Common myeloid progenitor, CD34-positive (primary cell): ENCODE measurements around the gene HOMER2.

Experiments
- CTCF ChIA-PET: fragments of 350-600 bp; sonication (Branson Sonifier 250); formaldehyde crosslinking; loops from one replicate; lab custom pipeline; 2021; ENCODE audit warnings: antibody characterized with exemption; lab: Charles Lee
- POLR2A ChIA-PET: fragments of 350-600 bp; sonication (Branson Sonifier 250); formaldehyde crosslinking; loops from one replicate; lab custom pipeline; 2021; ENCODE audit warnings: antibody characterized with exemption; lab: Charles Lee
- DNase-seq, 3 donors: peaks; one replicate each; pipeline versions ENCODE4 v3.0.0 to v3.0.0-alpha.2; 2013
- H3K27ac ChIP-seq, 2 experiments: 1 replicate in 1 of 2; 2 replicates in 1 of 2; pipeline ENCODE4 v1.7.0; 2013; ENCODE audit warnings: inconsistent platforms in 2 of 2, low read length in 2 of 2, mild to moderate bottlenecking in 2 of 2, low read depth in 1 of 2, moderate library complexity in 1 of 2; ENCODE audit not compliant: severe bottlenecking in 2 of 2, insufficient read depth in 1 of 2, poor library complexity in 1 of 2
- H3K27me3 ChIP-seq, 5 experiments: replicated peaks in 2 of 5; 1 replicate in 3 of 5; 2 replicates in 2 of 5; pipeline versions ENCODE4 v1.6.1 to v1.7.0; 2013; ENCODE audit warnings: low read length in 4 of 5, mild to moderate bottlenecking in 2 of 5, moderate library complexity in 2 of 5, inconsistent platforms in 1 of 5; ENCODE audit not compliant: insufficient read depth in 5 of 5, control insufficient read depth in 4 of 5
- H3K36me3 ChIP-seq, 4 experiments: 1 replicate in 2 of 4; 2 replicates in 2 of 4; pipeline versions ENCODE4 v1.6.1 to v1.7.0; 2013; ENCODE audit warnings: low read length in 3 of 4, control low read depth in 1 of 4, mild to moderate bottlenecking in 1 of 4; ENCODE audit not compliant: control insufficient read depth in 4 of 4, insufficient read depth in 4 of 4
- H3K4me1 ChIP-seq, 4 experiments: 1 replicate in 3 of 4; 2 replicates in 1 of 4; pipeline versions ENCODE4 v1.6.1 to v1.7.1; 2013; ENCODE audit warnings: low read length in 3 of 4, mild to moderate bottlenecking in 3 of 4, control low read depth in 1 of 4, inconsistent platforms in 1 of 4, moderate library complexity in 1 of 4; ENCODE audit not compliant: control insufficient read depth in 4 of 4, insufficient read depth in 4 of 4; ENCODE audit errors: control extremely low read depth in 1 of 4
- H3K4me3 ChIP-seq, 7 experiments: 1 replicate in 4 of 7; 2 replicates in 3 of 7; pipeline versions ENCODE4 v1.5.1 to v1.7.0; 2013; ENCODE audit warnings: mild to moderate bottlenecking in 7 of 7, low read length in 6 of 7, moderate library complexity in 6 of 7, inconsistent platforms in 2 of 7, low read depth in 2 of 7, control low read depth in 1 of 7; ENCODE audit not compliant: insufficient read depth in 4 of 7, control insufficient read depth in 1 of 7; ENCODE audit errors: extremely low read depth in 1 of 7
- H3K9me3 ChIP-seq, 5 experiments: 1 replicate in 4 of 5; 2 replicates in 1 of 5; pipeline versions ENCODE4 v1.6.1 to v1.7.1; 2013; ENCODE audit warnings: low read length in 4 of 5, mild to moderate bottlenecking in 2 of 5, inconsistent platforms in 1 of 5, low read depth in 1 of 5, moderate library complexity in 1 of 5; ENCODE audit not compliant: control insufficient read depth in 4 of 5, insufficient read depth in 2 of 5; ENCODE audit errors: control extremely low read depth in 1 of 5
- WGBS: methylation state at CpG from one replicate; pipeline ENCODE4 v1.1.5; 2013; ENCODE audit not compliant: insufficient coverage; 5-methylcytosine and 5-hydroxymethylcytosine counted together

Gene HOMER2

DNA sequence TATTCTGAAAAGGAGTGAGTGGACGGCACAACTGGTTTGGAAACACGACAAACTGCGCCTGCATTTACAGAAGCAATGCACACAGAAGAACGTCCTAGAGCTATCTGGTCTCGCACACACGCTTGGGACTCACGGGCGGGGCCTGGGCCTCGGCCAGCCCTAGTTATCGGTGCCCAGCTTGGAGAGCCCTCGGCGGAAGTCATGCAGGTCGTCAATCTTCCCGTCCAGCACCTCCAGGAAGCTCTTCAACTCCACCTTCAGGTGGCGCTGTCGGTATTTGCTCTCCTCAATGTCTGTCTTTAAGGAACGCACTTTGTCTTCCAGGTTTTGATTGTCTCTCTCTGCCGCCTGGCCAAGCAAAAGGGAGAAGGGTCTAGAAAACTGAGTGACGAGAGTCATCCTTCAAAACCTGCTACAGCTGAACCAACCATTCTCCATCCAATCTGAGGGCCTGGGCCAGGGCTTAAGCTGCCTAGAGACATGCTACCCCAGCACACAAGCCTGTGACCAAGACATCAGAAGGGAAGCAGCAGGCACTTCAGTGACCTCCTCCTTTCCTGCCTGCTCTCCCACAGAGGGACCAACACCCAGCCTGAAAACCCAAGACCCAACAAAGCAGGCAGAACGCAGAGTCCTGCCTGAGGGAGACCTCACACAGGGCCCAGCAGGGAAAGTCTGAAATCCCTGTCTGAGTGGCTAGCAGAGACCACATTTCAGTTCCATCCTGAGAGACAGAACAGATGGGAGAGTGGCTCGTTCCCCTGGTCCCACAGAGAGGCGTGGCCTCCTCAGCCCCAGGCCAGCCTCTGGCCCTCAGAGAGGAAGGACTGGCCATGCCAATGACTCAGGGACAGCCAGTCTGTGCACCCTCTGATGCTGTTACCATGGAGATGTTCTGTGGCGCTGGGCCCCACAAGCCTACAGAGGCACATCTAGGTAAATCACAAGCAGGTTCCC lies 102.7 kb downstream of the HOMER2 start:
- peaks cover 0 to 2% (median 0%) of the 10 kb centered on the region in 4 experiments for H3K36me3 ChIP-seq
- peak overlapping the region in 3 of 7 experiments; percentile 12 to 61 (median 37) for H3K4me3 ChIP-seq
- WGBS, result 12% methylated on average over 22 of the region's 23 CpGs
- ChIA-PET POLR2A (interaction anchor here (0.6 to 1.4 kb wide), 6 partner anchors 17 to 150 kb away, joined by 3 to 5 read pairs (median 4); no protein-coding TSS in a partner anchor), CTCF (interaction anchor here (0.7 to 5.9 kb wide), 20 partner anchors 8 to 157 kb away, joined by 3 to 71 read pairs (median 4); partner anchors contain the start of genes RAMAC and WHAMM)
- no peaks in the 10 kb centered on the region for H3K27me3 ChIP-seq
- H3K4me1 ChIP-seq, result peaks cover 8 to 49% (median 38%) of the 10 kb centered on the region in 4 experiments
- DNase-seq, result peak; percentile 95 to 98 (median 98)
- H3K9me3 ChIP-seq, result no peaks in the 10 kb centered on the region
- H3K27ac ChIP-seq, result peak overlapping the region in 1 of 2 experiments; percentile 37

DNA sequence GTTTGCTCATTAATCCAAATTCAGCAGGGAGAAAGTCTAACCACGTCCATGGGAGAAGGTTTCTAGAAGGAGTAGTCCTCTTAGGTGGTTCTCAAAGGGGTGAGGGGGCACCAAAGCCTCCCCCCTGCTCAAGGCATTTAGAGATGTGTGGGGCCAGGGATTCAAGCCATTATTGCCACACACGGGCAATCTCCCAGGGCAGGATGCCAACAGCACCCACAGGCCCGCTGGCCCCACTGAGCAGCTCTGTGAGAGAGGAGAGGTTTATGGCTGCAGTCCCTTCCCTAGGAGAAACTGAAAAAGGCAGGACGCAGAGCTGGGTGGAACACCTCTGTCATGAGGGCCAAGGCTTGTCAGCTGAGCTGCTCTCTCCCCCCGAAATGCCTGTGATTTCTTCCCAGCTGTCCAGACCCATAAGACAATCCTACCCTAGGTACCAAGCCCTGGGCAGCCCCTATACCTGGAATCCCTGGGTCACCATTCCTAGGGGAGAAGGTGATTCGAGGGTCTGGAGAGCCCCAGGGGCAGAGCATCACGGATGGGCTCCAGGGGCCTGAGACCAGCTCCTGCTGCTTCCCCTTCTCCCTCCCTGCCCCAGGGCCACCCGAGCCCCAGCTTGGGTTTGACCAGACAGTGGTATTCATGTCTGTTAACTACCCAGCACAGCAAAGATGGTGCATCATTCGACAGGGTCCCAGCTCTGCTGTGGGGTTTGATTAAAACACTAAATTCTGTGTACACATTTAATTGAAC lies 104.1 kb downstream of the HOMER2 start:
- POLR2A ChIA-PET, result no interaction called here
- 93% methylated on average over 7 of the region's 9 CpGs for WGBS

DNA sequence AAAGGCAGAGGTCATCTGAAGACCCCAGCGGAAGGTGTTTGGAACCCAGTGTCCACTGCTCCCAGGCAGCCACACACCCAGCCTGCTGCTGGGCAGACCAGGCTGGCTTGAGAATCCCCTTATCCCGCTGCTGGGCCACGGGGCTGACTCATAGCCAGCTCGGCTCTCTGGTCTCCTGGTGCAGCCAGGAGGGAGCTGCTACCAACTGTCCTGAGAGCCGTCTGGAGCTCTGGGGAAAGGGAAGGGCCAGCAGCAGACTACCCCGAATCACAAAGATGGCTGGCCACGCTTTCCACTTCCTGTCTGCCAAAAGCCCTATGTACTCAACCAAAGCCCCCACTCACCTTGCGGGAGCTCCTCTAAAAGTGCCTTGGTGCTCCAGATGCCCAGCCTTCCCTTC lies 104.8 kb downstream of the HOMER2 start:
- Histone ChIP-seq H3K9me3 (no peaks in the 10 kb centered on the region), H3K36me3 (peaks cover 0 to 2% (median 0%) of the 10 kb centered on the region in 4 experiments), H3K4me1 (peaks cover 8 to 45% (median 37%) of the 10 kb centered on the region in 4 experiments), H3K27me3 (no peaks in the 10 kb centered on the region), H3K27ac (no peak overlapping the region), H3K4me3 (no peak overlapping the region)
- 84% methylated on average over 7 of the region's 8 CpGs for WGBS
- POLR2A ChIA-PET, result no interaction called here
- CTCF ChIA-PET, result interaction anchor here (0.6 to 5.9 kb wide), 4 partner anchors 15 to 154 kb away, joined by 3 to 71 read pairs (median 6); no protein-coding TSS in a partner anchor
- DNase-seq, result no peak

More for the DNA sequence above, 104.1 kb downstream of the HOMER2 start:
- Histone ChIP-seq H3K27ac (no peak overlapping the region), H3K4me3 (no peak overlapping the region), H3K36me3 (peaks cover 0 to 2% (median 0%) of the 10 kb centered on the region in 4 experiments), H3K4me1 (peaks cover 8 to 53% (median 44%) of the 10 kb centered on the region in 4 experiments), H3K27me3 (no peaks in the 10 kb centered on the region), H3K9me3 (no peaks in the 10 kb centered on the region)
- no peak for DNase-seq
- CTCF ChIA-PET, result interaction anchor here (0.6 to 5.9 kb wide), 8 partner anchors 10 to 153 kb away, joined by 3 to 71 read pairs (median 3); partner anchors contain the start of gene WHAMM

DNA sequence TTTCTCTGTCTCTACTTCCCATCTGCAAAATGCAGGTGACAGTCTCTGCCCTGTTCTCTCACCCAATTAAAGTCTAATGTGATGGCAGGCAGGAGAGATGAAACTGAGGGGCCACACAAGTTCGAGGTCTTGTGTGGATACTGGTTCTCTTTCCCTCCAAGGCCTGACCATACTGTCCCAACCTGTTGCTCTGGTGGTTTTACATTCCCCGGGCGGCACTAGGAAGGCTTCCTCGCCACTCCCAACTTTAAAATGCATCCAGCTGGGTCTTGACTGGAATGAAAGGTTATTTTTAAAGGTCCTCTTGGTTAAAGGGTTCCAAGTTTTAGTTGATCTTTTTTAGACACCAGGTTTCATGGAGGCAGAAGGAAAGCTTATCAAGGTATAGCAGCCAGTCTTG lies 105.9 kb downstream of the HOMER2 start:
- H3K9me3 ChIP-seq, result no peaks in the 10 kb centered on the region
- ChIA-PET CTCF (interaction anchor here (0.9 to 5.9 kb wide), 3 partner anchors 14 to 155 kb away, joined by 3 to 71 read pairs (median 9); no protein-coding TSS in a partner anchor), POLR2A (no interaction called here)
- H3K4me3 ChIP-seq, result no peak overlapping the region
- WGBS, result 100% methylated on average over 4 of the region's 4 CpGs
- no peak overlapping the region for H3K27ac ChIP-seq
- H3K36me3 ChIP-seq, result no peaks in the 10 kb centered on the region
- H3K27me3 ChIP-seq, result no peaks in the 10 kb centered on the region
- H3K4me1 ChIP-seq, result peaks cover 4 to 35% (median 29%) of the 10 kb centered on the region in 4 experiments
- no peak for DNase-seq

DNA sequence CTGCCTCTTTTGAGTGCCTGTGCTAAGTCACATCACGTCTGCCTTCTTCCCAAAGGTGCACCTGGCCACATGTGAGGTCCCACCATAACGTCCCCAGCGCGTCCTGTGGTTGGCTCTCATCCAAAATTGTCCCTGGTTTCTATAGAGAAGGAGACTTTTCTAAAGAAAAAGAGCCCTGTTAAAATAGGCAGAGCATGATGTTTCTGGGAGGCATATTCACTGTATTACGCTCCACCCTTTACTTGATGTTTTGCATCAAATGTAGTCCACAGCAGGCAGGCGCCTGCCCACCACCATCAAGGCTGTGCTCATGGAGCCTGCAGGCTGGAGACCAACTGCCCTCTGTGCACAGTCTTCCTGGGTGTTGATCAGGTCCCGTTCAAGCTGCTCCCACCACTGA lies 106.8 kb downstream of the HOMER2 start:
- CTCF ChIA-PET, result interaction anchor here (1.6 kb wide), 1 partner anchor 154 kb away, joined by 4 read pairs; no protein-coding TSS in a partner anchor
- POLR2A ChIA-PET, result interaction anchor here (1.4 kb wide), 1 partner anchor 10 kb away, joined by 4 read pairs; no protein-coding TSS in a partner anchor
- Histone ChIP-seq H3K4me3 (no peak overlapping the region), H3K36me3 (no peaks in the 10 kb centered on the region), H3K4me1 (peaks cover 4 to 35% (median 28%) of the 10 kb centered on the region in 4 experiments), H3K27ac (no peak overlapping the region), H3K9me3 (no peaks in the 10 kb centered on the region), H3K27me3 (no peaks in the 10 kb centered on the region)
- no peak for DNase-seq
- WGBS, result 80% methylated on average over 7 of the region's 7 CpGs

DNA sequence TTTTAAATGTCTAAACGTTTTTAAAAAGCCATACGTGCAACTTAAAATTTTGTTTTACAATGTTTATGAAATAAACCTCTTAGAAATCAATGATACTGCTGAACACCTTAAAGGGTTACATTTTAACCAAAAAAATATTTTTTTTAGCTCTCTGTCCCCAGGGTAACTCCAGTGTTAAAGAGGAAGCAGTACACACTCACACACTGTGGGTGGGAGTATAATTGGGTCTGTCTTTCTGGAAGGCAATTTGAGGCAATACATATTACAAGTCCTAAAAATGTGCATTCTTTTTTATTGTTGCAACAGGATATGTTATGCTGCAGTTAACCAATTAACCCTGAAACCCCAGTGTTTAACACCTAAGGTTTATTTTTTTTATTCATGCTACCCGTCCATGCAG lies 109.0 kb downstream of the HOMER2 start:
- 100% methylated on average over 1 of the region's 3 CpGs for WGBS
- ChIA-PET POLR2A (no interaction called here), CTCF (interaction anchor here (0.9 kb wide), 1 partner anchor 157 kb away, joined by 4 read pairs; no protein-coding TSS in a partner anchor)

More for the DNA sequence above, 109.0 kb downstream of the HOMER2 start:
- Histone ChIP-seq H3K9me3 (peaks cover 0 to 3% (median 0%) of the 10 kb centered on the region in 5 experiments), H3K4me3 (no peak overlapping the region), H3K36me3 (peaks cover 0 to 1% (median 0%) of the 10 kb centered on the region in 4 experiments), H3K4me1 (peaks cover 4 to 20% (median 13%) of the 10 kb centered on the region in 4 experiments), H3K27ac (no peak overlapping the region), H3K27me3 (no peaks in the 10 kb centered on the region)
- DNase-seq, result peak in 2 of 3 donors; percentile 53 to 64
